Loucy (cell line): ENCODE measurements around the gene ANKRD65.
"Not testable (repeated sequence)": the region's sequence is repeated elsewhere in the genome, so short reads cannot be mapped to it uniquely, and the experiment has no call there.

Experiments used
- H2AFZ ChIP-seq: fragments of 200-600 bp; sonication (generic); 2 replicates; pipeline ENCODE4 v1.6.0; 2016; ENCODE audit warnings: antibody characterized with exemption, mild to moderate bottlenecking, low read length, moderate library complexity
- H3F3A ChIP-seq: fragments of 200-600 bp; 2 replicates; pipeline ENCODE4 v1.6.0; 2016; ENCODE audit warnings: antibody characterized with exemption, low read depth, mild to moderate bottlenecking
- H3K27me3 ChIP-seq: fragments of 200-600 bp; sonication (generic); 2 replicates; pipeline ENCODE4 v1.6.1; 2014; ENCODE audit warnings: low read length, mild to moderate bottlenecking; ENCODE audit not compliant: insufficient read depth, poor library complexity, severe bottlenecking
- H3K36me3 ChIP-seq: fragments of 200-600 bp; sonication (generic); 2 replicates; pipeline ENCODE4 v1.6.1; 2016; ENCODE audit warnings: low read length; ENCODE audit not compliant: insufficient read depth
- H3K4me1 ChIP-seq: fragments of 200-600 bp; sonication (generic); 2 replicates; pipeline ENCODE4 v1.5.1; 2014; ENCODE audit warnings: low read length, mild to moderate bottlenecking; ENCODE audit not compliant: insufficient read depth, poor library complexity, severe bottlenecking
- H3K4me2 ChIP-seq: fragments of 200-600 bp; sonication (generic); 2 replicates; pipeline ENCODE4 v1.6.0; 2014; ENCODE audit warnings: antibody characterized with exemption, low read length, low read depth, mild to moderate bottlenecking; ENCODE audit not compliant: poor library complexity, severe bottlenecking
- H3K4me3 ChIP-seq: fragments of 200-600 bp; sonication (generic); 2 replicates; pipeline ENCODE4 v1.5.1; 2014; ENCODE audit warnings: low read length, mild to moderate bottlenecking, mixed read lengths; ENCODE audit not compliant: poor library complexity, severe bottlenecking
- H3K79me2 ChIP-seq: fragments of 200-600 bp; sonication (generic); 2 replicates; pipeline ENCODE4 v1.6.1; 2014; ENCODE audit warnings: low read length; ENCODE audit not compliant: insufficient read depth
- H3K9ac ChIP-seq: fragments of 200-600 bp; sonication (generic); 2 replicates; pipeline ENCODE4 v1.6.0; 2014; ENCODE audit warnings: mild to moderate bottlenecking, low read depth, low read length, moderate library complexity; ENCODE audit not compliant: poor library complexity, severe bottlenecking
- H3K9me2 ChIP-seq: fragments of 200-600 bp; sonication (generic); replicated peaks from 2 replicates; pipeline ENCODE4 v1.6.1; 2016; ENCODE audit warnings: low read depth, low read length, mixed read lengths
- H3K9me3 ChIP-seq: fragments of 200-600 bp; sonication (generic); 2 replicates; pipeline ENCODE4 v1.6.1; 2014; ENCODE audit warnings: mild to moderate bottlenecking, antibody characterized with exemption, low read length, low read depth; ENCODE audit not compliant: insufficient read depth
- H4K20me1 ChIP-seq: fragments of 200-600 bp; sonication (generic); 2 replicates; pipeline ENCODE4 v1.6.0; 2014; ENCODE audit warnings: antibody characterized with exemption, low read length, mild to moderate bottlenecking; ENCODE audit not compliant: insufficient read depth, poor library complexity, severe bottlenecking
- CTCF ChIP-seq: fragments of 200-600 bp; sonication (generic); conservative IDR thresholded peaks from 2 replicates; pipeline ENCODE4 v1.5.1; 2014; ENCODE audit warnings: mild to moderate bottlenecking, antibody characterized with exemption, low read length
- EZH2phosphoT487 ChIP-seq: fragments of 200-600 bp; IDR thresholded peaks from 2 replicates; pipeline ENCODE4 v1.6.1; 2018; ENCODE audit warnings: antibody characterized with exemption, mild to moderate bottlenecking, moderate library complexity, borderline replicate concordance

The ANKRD65 gene

DNA sequence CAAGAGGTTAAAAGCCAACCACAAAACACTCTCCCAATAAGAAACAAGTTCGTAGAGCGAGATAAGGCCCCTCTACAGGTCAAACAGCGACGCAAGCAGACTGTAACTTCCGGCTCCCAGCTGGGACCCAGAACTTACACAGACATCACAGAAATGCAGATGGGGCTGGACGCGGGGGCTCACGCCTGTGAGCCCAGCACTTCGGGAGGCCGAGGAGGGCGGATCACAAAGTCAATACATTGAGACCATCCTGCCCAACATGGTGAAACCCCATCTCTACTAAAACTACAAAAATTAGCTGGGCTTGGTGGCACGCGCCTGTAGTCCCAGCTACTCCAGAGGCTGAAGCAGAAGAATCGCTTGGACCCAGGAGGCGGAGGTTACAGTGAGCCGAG, 33.0 kb downstream of the ANKRD65 start:
- Histone ChIP-seq H3K9me3 (no peaks in the 10 kb centered on the region), H3K27me3 (no peaks in the 10 kb centered on the region), H3K9ac (no peak overlapping the region), H4K20me1 (peaks cover 2% of the 10 kb centered on the region), H3K9me2 (no peaks in the 10 kb centered on the region), H3K36me3 (peaks cover 75% of the 10 kb centered on the region), H3F3A (peaks cover 4% of the 10 kb centered on the region; the same call in 1 of the 2 replicates), H3K79me2 (peaks cover 10% of the 10 kb centered on the region; the same call in 1 of the 2 replicates), H3K4me1 (no peaks in the 10 kb centered on the region), H2AFZ (no peak overlapping the region), H3K4me3 (no peak overlapping the region), H3K4me2 (no peak overlapping the region)
- TF ChIP-seq EZH2phosphoT487: no peak
- TF ChIP-seq CTCF: no peak

GRCh38 chr1:1387098-1388077, 33.7 kb downstream of the ANKRD65 start:
- Histone ChIP-seq H3K9ac (no peak overlapping the region), H3K4me2 (no peak overlapping the region), H3K36me3 (peaks cover 68% of the 10 kb centered on the region), H3K27me3 (no peaks in the 10 kb centered on the region), H3K9me3 (no peaks in the 10 kb centered on the region), H3K79me2 (peaks cover 6% of the 10 kb centered on the region; the same call in 1 of the 2 replicates), H3K4me3 (no peak overlapping the region), H4K20me1 (peaks cover 2% of the 10 kb centered on the region), H3K9me2 (no peaks in the 10 kb centered on the region), H3F3A (peaks cover 4% of the 10 kb centered on the region; the same call in 1 of the 2 replicates), H2AFZ (no peak overlapping the region), H3K4me1 (no peaks in the 10 kb centered on the region)
- TF ChIP-seq EZH2phosphoT487: no peak
- no peak for TF ChIP-seq CTCF

- Histone ChIP-seq H3F3A (no peaks in the 10 kb centered on the region), H3K4me2 (no peak overlapping the region), H3K9me2 (no peaks in the 10 kb centered on the region), H3K36me3 (peaks cover 53% of the 10 kb centered on the region), H2AFZ (no peak overlapping the region), H3K4me3 (no peak overlapping the region), H3K79me2 (no peaks in the 10 kb centered on the region), H3K9me3 (no peaks in the 10 kb centered on the region), H3K9ac (no peak overlapping the region), H4K20me1 (peaks cover 2% of the 10 kb centered on the region), H3K27me3 (no peaks in the 10 kb centered on the region), H3K4me1 (no peaks in the 10 kb centered on the region)
- no peak for TF ChIP-seq CTCF
- TF ChIP-seq EZH2phosphoT487: no peak
Observed at GRCh38 chr1:1385931-1386330, 35.1 kb downstream of the ANKRD65 start.

- H4K20me1 ChIP-seq: not testable (repeated sequence)
Observed at GRCh38 chr1:1385339-1385738, 35.7 kb downstream of the ANKRD65 start.

More at GRCh38 chr1:1385339-1385738, 35.7 kb downstream of the ANKRD65 start:
- H3F3A ChIP-seq, H3K9ac ChIP-seq, H3K9me3 ChIP-seq, H3K27me3 ChIP-seq, H3K4me3 ChIP-seq, H2AFZ ChIP-seq, H3K4me1 ChIP-seq, H3K4me2 ChIP-seq, H3K79me2 ChIP-seq, H3K9me2 ChIP-seq: not testable (repeated sequence)
- peaks cover 47% of the 10 kb centered on the region for H3K36me3 ChIP-seq
